Activated T-helper 1 cell treated with Interleukin-2 at 50 U/mL for 16 hours (primary cell): Measurements from ENCODE around the gene TPR.
"Not testable (repeated sequence)": the region's sequence is repeated elsewhere in the genome, so short reads cannot be mapped to it uniquely, and the experiment has no call there.

ENCODE experiments used
- DNase-seq: peaks from one replicate; pipeline ENCODE4 v3.0.0-alpha.2; 2020; ENCODE audit warnings: low read depth

Gene TPR

GRCh38 chr1:186375152-186375928 is at the start of gene TPR, which contains the start of gene ODR4:
Gene TPR, minus strand, starts transcription at chr1:186375253. Its CDS starts 225 bp downstream, at chr1:186375028.
Gene ODR4, plus strand, starts transcription at chr1:186375838. Its CDS starts 3,948 bp downstream, at chr1:186379786.
- peak; percentile 92 for DNase-seq

- no peak for DNase-seq
These were observed 49.5 kb upstream of the TPR start for GRCh38 chr1:186424539-186424938.

- DNase-seq: no peak
These were observed 46.4 kb upstream of the TPR start for GRCh38 chr1:186421446-186421845.

- no peak for DNase-seq
These were observed 45.9 kb upstream of the TPR start for GRCh38 chr1:186420923-186421322.

- DNase-seq: no peak
These were observed 45.3 kb upstream of the TPR start for GRCh38 chr1:186420311-186420710.

GRCh38 chr1:186418503-186418902 is 43.5 kb upstream of the TPR start:
- DNase-seq: no peak

- DNase-seq: no peak
These were observed 38.3 kb upstream of the TPR start for GRCh38 chr1:186413319-186413718.

GRCh38 chr1:186409091-186409490 is 34.0 kb upstream of the TPR start:
- DNase-seq: no peak

- no peak for DNase-seq
These were observed 29.5 kb upstream of the TPR start for GRCh38 chr1:186404454-186405051.

GRCh38 chr1:186403632-186404031 is 28.6 kb upstream of the TPR start:
- DNase-seq: no peak

GRCh38 chr1:186401446-186401845 is 26.4 kb upstream of the TPR start:
- not testable (repeated sequence) for DNase-seq

- not testable (repeated sequence) for DNase-seq
These were observed 17.7 kb upstream of the TPR start for GRCh38 chr1:186392711-186393110.

- no peak for DNase-seq
These were observed 16.8 kb upstream of the TPR start for GRCh38 chr1:186391841-186392240.

- DNase-seq: no peak
These were observed 15.9 kb upstream of the TPR start for GRCh38 chr1:186390925-186391324.

GRCh38 chr1:186386725-186387383 is 11.8 kb upstream of the TPR start:
- no peak for DNase-seq

GRCh38 chr1:186375929-186376319 is 871 bp upstream of the TPR start:
- no peak for DNase-seq

- no peak for DNase-seq
These were observed 526 bp downstream of the TPR start for GRCh38 chr1:186374303-186375151.

GRCh38 chr1:186347837-186348691 is 27.0 kb downstream of the TPR start:
- DNase-seq: not testable (repeated sequence)

GRCh38 chr1:186340772-186341171 is 34.3 kb downstream of the TPR start:
- no peak for DNase-seq

- DNase-seq: no peak
These were observed 37.5 kb downstream of the TPR start for GRCh38 chr1:186337554-186337953.

GRCh38 chr1:186330758-186331157 is 44.3 kb downstream of the TPR start:
- DNase-seq: no peak
